ENCODE measurements around the gene PTPRD.

DNA sequence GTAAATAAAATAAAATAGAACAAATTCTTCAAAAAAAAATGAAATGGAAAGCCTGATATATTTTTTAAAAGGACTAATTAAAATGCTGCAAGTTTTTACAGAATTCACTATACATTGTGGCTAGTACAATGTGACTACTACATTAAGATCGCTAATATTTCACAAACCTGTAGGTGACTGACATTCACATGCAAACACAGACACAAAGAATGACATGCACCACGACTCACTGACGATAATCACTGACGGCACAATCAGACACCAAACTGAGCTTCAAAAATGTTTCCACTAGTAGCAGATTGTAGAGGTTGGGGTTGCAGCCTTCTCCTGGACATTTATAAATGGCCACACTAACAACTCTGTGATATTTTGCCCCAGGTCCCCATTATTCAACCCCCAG is 2175.5 kb downstream of the PTPRD start:
- TF ChIP-seq, protein P1, sequence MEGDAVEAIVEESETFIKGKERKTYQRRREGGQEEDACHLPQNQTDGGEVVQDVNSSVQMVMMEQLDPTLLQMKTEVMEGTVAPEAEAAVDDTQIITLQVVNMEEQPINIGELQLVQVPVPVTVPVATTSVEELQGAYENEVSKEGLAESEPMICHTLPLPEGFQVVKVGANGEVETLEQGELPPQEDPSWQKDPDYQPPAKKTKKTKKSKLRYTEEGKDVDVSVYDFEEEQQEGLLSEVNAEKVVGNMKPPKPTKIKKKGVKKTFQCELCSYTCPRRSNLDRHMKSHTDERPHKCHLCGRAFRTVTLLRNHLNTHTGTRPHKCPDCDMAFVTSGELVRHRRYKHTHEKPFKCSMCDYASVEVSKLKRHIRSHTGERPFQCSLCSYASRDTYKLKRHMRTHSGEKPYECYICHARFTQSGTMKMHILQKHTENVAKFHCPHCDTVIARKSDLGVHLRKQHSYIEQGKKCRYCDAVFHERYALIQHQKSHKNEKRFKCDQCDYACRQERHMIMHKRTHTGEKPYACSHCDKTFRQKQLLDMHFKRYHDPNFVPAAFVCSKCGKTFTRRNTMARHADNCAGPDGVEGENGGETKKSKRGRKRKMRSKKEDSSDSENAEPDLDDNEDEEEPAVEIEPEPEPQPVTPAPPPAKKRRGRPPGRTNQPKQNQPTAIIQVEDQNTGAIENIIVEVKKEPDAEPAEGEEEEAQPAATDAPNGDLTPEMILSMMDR (IDR thresholded peaks at IDR 0.05) = no peak
- TF ChIP-seq EZH2phosphoT487 (IDR thresholded peaks at IDR 0.05) (no peak), EZH2 (IDR thresholded peaks at IDR 0.05) (no peak)

Measured in neural progenitor cell (in vitro differentiated cells).